DMS53 (cell line): Measurements from ENCODE around the gene FOXQ1.
"Not testable (repeated sequence)": the region's sequence is repeated elsewhere in the genome, so short reads cannot be mapped to it uniquely, and the experiment has no call there.

Experiments
- DNase-seq: peaks from one replicate; lab custom pipeline; 2025; lab: John Stamatoyannopoulos, UW

FOXQ1 gene

GRCh38 chr6:1290805-1291204 lies 21.1 kb upstream of the FOXQ1 start:
- no peak for DNase-seq

- DNase-seq: no peak
These were observed 20.5 kb upstream of the FOXQ1 start for GRCh38 chr6:1291381-1291780.

GRCh38 chr6:1295420-1295819 lies 16.5 kb upstream of the FOXQ1 start:
- no peak for DNase-seq

GRCh38 chr6:1296079-1296478 lies 15.8 kb upstream of the FOXQ1 start:
- no peak for DNase-seq

GRCh38 chr6:1296542-1296941 lies 15.4 kb upstream of the FOXQ1 start:
- no peak for DNase-seq

- DNase-seq: no peak
These were observed 14.2 kb upstream of the FOXQ1 start for GRCh38 chr6:1297746-1298145.

GRCh38 chr6:1298768-1299167 lies 13.1 kb upstream of the FOXQ1 start:
- no peak for DNase-seq

GRCh38 chr6:1306133-1306532 lies 5.8 kb upstream of the FOXQ1 start:
- no peak for DNase-seq

GRCh38 chr6:1309366-1309765 lies 2.5 kb upstream of the FOXQ1 start:
- no peak for DNase-seq

- DNase-seq: no peak
These were observed 1.1 kb upstream of the FOXQ1 start for GRCh38 chr6:1310628-1311399.

GRCh38 chr6:1312203-1312472 lies 240 bp downstream of the FOXQ1 start:
- DNase-seq: no peak

GRCh38 chr6:1312473-1313367 lies 822 bp downstream of the FOXQ1 start:
- no peak for DNase-seq

GRCh38 chr6:1313384-1313766 lies 1.5 kb downstream of the FOXQ1 start:
- no peak for DNase-seq

GRCh38 chr6:1313767-1314503 lies 2.0 kb downstream of the FOXQ1 start:
- DNase-seq: no peak

GRCh38 chr6:1314617-1315016 lies 2.7 kb downstream of the FOXQ1 start:
- DNase-seq: no peak

- no peak for DNase-seq
These were observed 3.3 kb downstream of the FOXQ1 start for GRCh38 chr6:1315201-1315559.

- DNase-seq: no peak
These were observed 3.9 kb downstream of the FOXQ1 start for GRCh38 chr6:1315560-1316386.

GRCh38 chr6:1316489-1316971 lies 4.6 kb downstream of the FOXQ1 start:
- peak; percentile 44 for DNase-seq

GRCh38 chr6:1317302-1317815 lies 5.5 kb downstream of the FOXQ1 start:
- no peak for DNase-seq

- no peak for DNase-seq
These were observed 6.1 kb downstream of the FOXQ1 start for GRCh38 chr6:1318036-1318435.

GRCh38 chr6:1318584-1318983 lies 6.7 kb downstream of the FOXQ1 start:
- DNase-seq: not testable (repeated sequence)

GRCh38 chr6:1321738-1322137 lies 9.8 kb downstream of the FOXQ1 start:
- no peak for DNase-seq
